GM13976 (cell line): ENCODE data around the gene ARIH1.
A peak's percentile ranks its signal among the peaks of the same experiment; 100 is the strongest.
"Not testable (repeated sequence)": the region's sequence is repeated elsewhere in the genome, so short reads cannot be mapped to it uniquely, and the experiment has no call there.

ENCODE experiments used
- DNase-seq: peaks from one replicate; pipeline ENCODE4 v3.0.0; 2012; ENCODE audit warnings: low spot score
- in situ Hi-C: fragments of 300-500 bp; cut with MboI; formaldehyde crosslinking; loops from one replicate; pipeline ENCODE4 v1.12.0; 2022; ENCODE audit warnings: low sequenced_read_pairs, mixed read lengths, inconsistent platforms; ENCODE audit not compliant: unreplicated experiment
- TF ChIP-seq, protein P1 (sequence below): IDR thresholded peaks from 2 replicates; pipeline ENCODE4 v1.5.1; 2012; ENCODE audit warnings: borderline replicate concordance, mild to moderate bottlenecking; ENCODE audit not compliant: insufficient read depth; ENCODE audit errors: extremely low read depth, missing control alignments, control extremely low read depth

Gene ARIH1, protein sequence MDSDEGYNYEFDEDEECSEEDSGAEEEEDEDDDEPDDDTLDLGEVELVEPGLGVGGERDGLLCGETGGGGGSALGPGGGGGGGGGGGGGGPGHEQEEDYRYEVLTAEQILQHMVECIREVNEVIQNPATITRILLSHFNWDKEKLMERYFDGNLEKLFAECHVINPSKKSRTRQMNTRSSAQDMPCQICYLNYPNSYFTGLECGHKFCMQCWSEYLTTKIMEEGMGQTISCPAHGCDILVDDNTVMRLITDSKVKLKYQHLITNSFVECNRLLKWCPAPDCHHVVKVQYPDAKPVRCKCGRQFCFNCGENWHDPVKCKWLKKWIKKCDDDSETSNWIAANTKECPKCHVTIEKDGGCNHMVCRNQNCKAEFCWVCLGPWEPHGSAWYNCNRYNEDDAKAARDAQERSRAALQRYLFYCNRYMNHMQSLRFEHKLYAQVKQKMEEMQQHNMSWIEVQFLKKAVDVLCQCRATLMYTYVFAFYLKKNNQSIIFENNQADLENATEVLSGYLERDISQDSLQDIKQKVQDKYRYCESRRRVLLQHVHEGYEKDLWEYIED

DNA sequence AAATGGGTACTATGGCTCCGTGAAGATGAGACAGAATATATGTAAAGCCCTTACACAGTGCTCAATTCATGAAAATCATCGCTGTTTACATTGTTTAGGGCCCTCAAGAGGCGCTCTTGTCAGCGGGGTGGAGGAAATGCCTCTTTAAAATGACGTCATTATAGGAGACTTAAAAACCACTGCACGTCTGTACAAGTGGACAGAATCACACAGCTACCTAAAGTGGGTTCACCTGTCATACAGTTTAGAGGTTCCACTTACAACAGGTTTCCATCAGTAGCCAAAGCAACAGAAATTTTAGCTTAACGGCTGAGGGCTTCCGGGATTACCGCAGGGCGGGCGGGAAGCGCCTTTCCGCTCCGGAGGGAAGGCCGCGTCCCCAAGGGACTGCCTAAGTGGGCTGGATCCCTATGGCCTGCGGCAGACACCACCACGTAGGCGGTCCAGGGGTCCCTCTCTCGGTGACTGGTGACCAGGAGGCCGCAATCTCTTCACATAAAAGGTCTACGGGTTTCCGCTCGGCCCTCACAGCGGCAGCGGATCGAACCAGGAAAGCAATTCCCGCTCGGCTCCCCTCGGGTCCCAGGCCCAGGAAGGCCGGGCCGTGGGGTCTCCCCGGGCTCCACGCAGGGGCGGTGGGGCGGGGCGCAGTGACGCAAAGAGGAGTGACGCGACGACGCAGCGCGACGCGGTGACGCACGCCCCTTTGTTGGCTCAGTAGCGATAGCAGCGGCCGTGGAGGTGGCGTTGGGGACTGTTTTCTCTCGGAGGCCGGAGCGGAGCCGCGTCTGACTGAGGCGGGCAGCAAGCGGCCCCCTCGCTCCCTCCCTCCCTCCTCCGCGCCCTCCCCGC is at the start of gene ARIH1:
TSS of gene ARIH1 (plus strand) at position 717 of the 852 bp plus-strand sequence. CDS start 310 bp downstream, outside the sequence.
- TF ChIP-seq, protein P1, sequence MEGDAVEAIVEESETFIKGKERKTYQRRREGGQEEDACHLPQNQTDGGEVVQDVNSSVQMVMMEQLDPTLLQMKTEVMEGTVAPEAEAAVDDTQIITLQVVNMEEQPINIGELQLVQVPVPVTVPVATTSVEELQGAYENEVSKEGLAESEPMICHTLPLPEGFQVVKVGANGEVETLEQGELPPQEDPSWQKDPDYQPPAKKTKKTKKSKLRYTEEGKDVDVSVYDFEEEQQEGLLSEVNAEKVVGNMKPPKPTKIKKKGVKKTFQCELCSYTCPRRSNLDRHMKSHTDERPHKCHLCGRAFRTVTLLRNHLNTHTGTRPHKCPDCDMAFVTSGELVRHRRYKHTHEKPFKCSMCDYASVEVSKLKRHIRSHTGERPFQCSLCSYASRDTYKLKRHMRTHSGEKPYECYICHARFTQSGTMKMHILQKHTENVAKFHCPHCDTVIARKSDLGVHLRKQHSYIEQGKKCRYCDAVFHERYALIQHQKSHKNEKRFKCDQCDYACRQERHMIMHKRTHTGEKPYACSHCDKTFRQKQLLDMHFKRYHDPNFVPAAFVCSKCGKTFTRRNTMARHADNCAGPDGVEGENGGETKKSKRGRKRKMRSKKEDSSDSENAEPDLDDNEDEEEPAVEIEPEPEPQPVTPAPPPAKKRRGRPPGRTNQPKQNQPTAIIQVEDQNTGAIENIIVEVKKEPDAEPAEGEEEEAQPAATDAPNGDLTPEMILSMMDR = peak; percentile 25
- peak; percentile 93 for DNase-seq
- in situ Hi-C loops = no loop called here

DNA sequence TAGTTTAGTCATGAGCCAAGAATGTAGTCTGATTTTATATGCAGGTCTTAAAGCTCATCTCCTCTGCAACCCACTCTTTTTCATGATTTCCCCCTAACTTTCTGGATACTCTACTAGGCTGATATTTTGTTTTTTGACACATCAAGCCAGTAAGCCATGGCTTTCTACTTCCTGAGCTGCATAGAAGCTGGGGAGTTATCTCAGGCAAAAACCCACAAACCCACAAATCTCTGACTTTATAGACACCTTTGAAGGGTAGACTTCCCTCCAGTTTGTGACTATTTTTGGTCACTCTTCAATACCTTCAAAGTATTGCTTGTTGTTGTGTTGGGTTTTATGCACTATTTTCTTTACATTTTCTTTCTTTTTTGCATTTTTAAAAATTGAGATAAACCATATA is 47.4 kb upstream of the ARIH1 start:
- in situ Hi-C loops = no loop called here
- TF ChIP-seq, protein P1 = no peak
- no peak for DNase-seq

DNA sequence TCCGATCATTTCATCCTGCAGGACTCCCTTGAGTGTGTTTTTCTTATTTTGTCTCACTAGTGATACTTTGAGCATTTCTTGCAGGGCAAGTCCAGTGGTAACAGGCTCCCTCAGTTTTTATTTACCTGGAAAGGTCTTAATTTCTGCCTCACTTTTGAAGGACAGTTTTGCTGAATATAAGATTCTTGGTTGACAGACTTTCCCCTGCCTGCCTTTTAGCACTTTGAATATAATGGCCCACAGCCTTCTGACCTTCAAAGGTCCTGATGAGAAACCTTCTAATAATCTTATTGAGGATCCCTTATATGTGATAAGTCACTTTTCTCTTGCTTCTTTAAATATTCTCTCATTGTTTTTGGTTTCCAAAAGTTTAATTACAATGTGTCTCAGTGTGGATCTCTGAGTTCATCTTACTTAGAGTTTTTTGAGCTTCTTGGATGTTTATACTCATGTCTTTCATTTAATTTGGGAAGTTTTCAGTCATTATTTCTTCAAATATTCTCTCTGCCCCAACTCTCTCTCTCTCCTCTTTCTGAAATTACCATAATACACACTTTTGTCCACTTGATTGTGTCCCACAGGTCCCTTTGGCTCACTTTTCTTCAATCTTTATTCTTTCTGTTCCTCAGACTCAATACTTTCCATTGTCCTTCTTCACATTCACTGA is 36.3 kb upstream of the ARIH1 start:
- in situ Hi-C loops = no loop called here
- TF ChIP-seq, protein P1 = no peak
- DNase-seq = no peak

DNA sequence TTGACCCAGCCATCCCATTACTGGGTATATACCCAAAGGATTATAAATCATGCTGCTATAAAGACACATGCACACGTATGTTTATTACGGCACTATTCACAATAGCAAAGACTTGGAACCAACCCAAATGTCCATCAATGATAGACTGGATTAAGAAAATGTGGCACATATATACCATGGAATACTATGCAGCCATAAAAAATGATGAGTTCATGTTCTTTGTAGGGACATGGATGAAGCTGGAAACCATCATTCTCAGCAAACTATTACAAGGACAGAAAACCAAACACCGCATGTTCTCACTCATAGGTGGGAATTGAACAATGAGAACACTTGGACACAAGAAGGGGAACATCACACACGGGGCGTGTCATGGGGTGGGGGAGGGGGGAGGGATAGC is 31.3 kb upstream of the ARIH1 start:
- DNase-seq, in situ Hi-C loops: not testable (repeated sequence)

DNA sequence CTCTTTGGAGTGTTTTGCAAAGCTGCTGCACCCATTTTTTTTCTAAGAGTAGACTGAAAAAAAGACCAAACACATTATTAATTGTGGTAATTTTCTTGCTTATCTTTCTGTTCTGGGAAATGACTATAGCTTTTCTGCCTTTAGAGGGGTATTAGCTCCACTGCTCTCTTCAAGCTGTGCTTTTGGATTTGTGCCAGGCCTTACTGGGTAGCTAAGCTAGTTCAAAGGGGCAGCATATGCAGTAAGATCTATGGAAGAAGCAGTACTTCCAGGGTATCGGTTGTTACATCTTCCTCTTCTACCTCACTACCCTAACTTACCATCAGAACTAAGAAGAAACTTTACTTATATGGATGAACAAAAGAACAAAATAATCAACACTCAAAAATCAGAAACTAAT is 28.7 kb upstream of the ARIH1 start:
- no peak for DNase-seq
- TF ChIP-seq, protein P1 = no peak
- in situ Hi-C loops = no loop called here

DNA sequence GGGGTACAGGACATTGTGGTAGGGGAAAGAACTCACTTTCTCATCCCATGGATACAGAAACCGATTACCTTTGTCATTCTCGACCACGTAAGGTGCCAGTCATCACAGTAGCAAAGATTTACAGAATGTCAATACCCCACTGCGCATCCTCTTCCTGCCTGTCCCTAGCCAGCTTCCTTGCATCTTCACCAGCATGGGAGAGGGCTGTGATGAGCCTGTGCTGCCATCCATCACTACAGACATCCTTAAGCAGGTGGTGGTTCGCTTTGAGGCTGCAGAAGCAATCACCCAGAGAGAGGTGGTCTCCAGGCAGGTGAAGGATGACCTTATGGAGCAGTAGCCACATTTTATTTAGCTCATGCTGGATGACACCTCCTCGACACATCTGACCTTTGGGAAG is 23.3 kb upstream of the ARIH1 start:
- in situ Hi-C loops = no loop called here
- TF ChIP-seq, protein P1 = no peak
- DNase-seq = no peak
